Activated naive CD8-positive, alpha-beta T cell treated with anti-CD3 and anti-CD28 coated beads, Interleukin-2, amount 10 ng/mL, durations not matched to agents 7 days and 5 days (primary cell): Measurements from ENCODE around the gene UPF1. TPM values are rescaled to one million over a fixed set of nuclear protein-coding genes. Genes with fewer than 3 reads are reported as not detected.
A peak's percentile ranks its signal among the peaks of the same experiment; 100 is the strongest.

Source experiments
- ATAC-seq: fragments of 150-1000 bp; cut with Tn5 transposase; one replicate; pipeline ENCODE4 v1.10.0; 2021; ENCODE audit warnings: low read depth, moderate library complexity
- POLR2A ChIA-PET: fragments of 350-600 bp; sonication (Branson Sonifier 250); formaldehyde crosslinking; loops from one replicate; lab custom pipeline; 2021; ENCODE audit warnings: antibody characterized with exemption; lab: Charles Lee
- DNase-seq: peaks from one replicate; pipeline ENCODE4 v3.0.0; 2021
- H3K27ac Mint-ChIP-seq: one replicate; pipeline ENCODE4 v1.8.0; 2022; ENCODE audit warnings: mild to moderate bottlenecking, mixed read lengths
- H3K27me3 Mint-ChIP-seq: one replicate; pipeline ENCODE4 v1.8.0; 2022; ENCODE audit warnings: mild to moderate bottlenecking, moderate library complexity, mixed read lengths
- H3K36me3 Mint-ChIP-seq: one replicate; pipeline ENCODE4 v1.8.0; 2021; ENCODE audit warnings: mild to moderate bottlenecking, mixed read lengths
- H3K4me1 Mint-ChIP-seq: one replicate; pipeline ENCODE4 v1.8.0; 2021; ENCODE audit warnings: mixed read lengths
- H3K4me3 Mint-ChIP-seq: one replicate; pipeline ENCODE4 v1.8.0; 2022; ENCODE audit warnings: mild to moderate bottlenecking, moderate library complexity, mixed read lengths
- H3K9me3 Mint-ChIP-seq: one replicate; pipeline ENCODE4 v1.8.0; 2021; ENCODE audit warnings: mixed read lengths
- total RNA-seq, 2 experiments: library from RNA; stranded (reverse); gene quantifications; one replicate each; pipeline ENCODE4 v1.2.3, GENCODE V29; 2021

Gene UPF1
- total RNA-seq, 2 experiments from 2014 or later, result 90.4 to 93.2 TPM

DNA sequence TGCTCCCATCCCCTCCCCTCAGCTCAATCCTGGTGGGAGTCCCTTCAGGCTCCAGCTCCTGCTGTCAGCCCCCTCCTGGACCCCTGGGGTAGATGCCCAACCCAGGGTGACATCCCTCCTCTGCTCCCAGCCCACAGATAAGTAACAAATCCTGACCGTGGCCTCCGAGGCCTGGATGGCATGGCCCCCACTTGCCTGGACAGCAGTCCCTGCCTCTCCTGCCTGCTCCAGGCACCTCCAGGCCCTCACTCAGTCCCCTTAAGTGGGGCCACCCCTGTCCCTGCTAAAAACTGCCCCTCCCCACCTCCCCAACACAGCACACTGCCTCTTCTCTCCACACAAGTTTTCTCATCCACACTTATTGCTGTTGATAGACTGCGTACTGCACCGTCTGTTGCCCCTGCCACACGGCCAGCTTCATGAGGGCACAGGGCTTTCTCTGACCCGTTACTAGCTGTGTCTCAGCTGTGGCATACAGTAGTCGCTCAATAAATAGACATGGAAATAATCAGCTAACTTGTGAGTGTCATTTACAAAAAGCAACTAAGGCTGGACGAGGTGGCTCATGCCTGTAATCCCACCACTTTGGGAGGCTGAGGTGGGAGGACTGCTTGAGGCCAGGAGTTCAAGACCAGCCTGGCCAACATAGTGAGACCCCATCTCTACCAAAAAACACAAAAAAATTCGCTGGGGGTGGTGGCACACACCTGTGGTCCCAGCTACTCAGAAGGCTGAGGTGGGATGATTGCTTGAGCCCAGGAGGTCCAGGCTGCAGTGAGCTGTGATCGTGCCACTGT, 58.4 kb downstream of the UPF1 start:
- Mint-ChIP-seq H3K4me3 (no peak overlapping the region), H3K36me3 (no peaks in the 10 kb centered on the region), H3K9me3 (no peaks in the 10 kb centered on the region), H3K27me3 (peaks cover 18% of the 10 kb centered on the region), H3K27ac (no peak overlapping the region), H3K4me1 (no peaks in the 10 kb centered on the region)
- DNase-seq, result no peak
- POLR2A ChIA-PET, result interaction anchor here (0.5 to 1.0 kb wide), 2 partner anchors 56 to 338 kb away, joined by 3 to 8 read pairs; no protein-coding TSS in a partner anchor
- ATAC-seq, result no peak

DNA sequence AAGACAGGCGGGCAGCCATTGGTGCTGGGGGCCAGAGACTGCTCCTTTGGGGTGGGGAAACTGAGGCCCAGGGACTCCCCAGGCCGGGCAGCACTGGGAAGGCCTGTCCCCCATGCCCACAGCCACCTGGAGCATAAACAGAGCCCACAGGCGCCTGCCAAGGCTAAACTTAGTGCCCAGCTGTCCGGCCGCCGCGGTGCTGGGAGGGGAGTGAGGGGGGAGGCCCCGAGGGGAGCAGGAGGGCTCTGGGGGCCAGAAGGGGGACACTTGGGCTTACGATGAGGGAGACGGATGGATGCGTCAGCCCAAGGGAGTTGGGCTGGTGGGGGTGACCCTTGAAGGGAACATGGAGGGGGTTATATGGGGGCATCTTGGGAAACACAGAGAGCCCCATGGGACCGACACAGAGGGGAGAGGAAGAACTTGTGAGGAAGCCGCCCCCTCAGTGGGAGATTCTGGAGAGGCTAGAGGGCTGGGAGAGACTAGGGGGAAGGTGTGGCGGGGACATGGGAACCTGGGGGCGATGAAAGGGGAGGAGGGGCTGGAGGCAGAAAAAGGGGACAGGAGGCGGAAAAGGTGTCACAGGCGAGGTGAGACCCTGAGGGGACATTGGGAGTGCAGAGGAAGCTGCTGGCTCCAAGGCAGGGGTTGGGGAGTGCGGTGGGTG, 62.0 kb downstream of the UPF1 start:
- H3K36me3 Mint-ChIP-seq, result peaks cover 2% of the 10 kb centered on the region
- no peak overlapping the region for H3K27ac Mint-ChIP-seq
- POLR2A ChIA-PET, result no interaction called here
- H3K4me1 Mint-ChIP-seq, result peaks cover 6% of the 10 kb centered on the region
- peaks cover 37% of the 10 kb centered on the region for H3K27me3 Mint-ChIP-seq
- ATAC-seq (no peak), DNase-seq (no peak)
- H3K9me3 Mint-ChIP-seq, result no peaks in the 10 kb centered on the region
- H3K4me3 Mint-ChIP-seq, result no peak overlapping the region

DNA sequence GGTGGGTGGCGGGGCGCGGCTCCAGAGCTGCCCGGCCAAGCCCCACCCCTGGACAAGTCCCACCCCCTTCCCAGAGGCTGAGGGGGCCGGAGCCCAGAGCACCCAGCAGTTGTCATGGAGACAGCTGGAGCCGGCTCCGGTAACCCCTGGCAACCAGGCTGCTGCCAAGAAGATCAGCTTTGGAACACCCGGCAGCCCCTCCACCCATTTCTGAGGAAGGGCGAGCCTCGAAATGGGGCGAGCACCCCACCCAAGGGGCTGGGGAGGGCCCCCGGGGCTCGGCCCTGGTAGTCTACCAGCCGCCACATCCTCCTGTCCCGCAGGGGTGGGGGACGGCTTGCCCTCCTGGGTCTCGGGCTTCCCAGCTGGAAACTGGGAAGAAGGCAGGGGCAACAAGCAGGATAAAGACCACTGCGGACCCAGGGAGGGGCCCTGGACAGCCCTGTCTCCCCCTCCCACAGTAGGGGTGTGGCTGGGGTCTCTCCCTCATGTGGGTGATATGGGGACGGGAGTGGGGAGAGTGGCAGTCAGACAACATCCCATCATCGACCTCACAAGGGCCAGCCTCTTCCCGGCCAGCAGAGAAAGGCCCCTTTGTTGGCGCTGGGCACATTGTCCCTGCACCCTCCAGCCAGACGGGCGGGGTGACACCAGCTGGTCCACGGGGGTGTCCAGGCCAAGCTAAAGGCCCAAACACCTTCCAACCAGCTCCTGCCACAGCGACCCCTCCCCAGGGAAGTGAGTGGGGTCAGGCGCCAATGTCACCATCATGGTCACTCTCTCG, 62.7 kb downstream of the UPF1 start:
- Mint-ChIP-seq H3K9me3 (no peaks in the 10 kb centered on the region), H3K27ac (no peak overlapping the region), H3K4me1 (peaks cover 6% of the 10 kb centered on the region), H3K36me3 (peaks cover 2% of the 10 kb centered on the region), H3K27me3 (peaks cover 37% of the 10 kb centered on the region), H3K4me3 (no peak overlapping the region)
- POLR2A ChIA-PET, result no interaction called here
- DNase-seq, result no peak
- no peak for ATAC-seq

DNA sequence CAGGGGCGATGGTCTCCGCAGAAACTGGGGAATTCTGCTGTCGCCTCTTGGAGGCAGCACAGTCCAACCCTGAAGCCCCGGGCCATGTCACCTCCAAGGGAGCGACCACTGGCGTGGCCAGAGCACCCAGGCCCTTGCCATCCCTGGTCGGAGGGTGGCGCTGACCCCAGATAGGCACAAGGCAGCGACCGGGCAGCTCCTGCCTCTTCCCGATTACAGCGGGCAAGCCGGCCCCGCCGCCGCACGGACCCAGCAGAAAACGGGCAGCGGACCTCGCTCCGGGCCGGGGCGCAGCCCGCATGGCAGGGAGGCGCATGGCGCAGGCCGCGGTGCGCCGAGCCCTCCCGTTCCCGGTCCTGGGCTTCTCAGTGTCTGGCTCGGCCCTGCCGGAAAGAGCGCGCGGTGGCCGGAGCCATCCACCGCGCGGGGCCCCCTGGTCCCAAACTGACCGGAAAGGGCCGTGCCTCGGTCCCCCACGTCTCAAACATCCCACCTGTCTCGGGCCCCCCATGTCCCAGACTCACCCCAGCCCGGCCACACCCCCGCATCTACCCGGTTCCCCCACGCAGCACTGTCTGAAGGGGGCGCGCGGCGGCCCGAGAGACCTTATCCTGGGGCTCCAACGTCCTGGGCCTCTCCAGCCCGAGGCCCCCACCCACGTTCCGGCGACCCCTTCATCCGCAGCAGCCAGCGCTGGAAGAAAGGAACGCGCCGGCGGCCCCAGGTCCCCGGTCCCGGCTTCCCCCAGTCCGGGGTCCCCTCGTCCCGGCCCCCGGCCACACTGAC, 63.5 kb downstream of the UPF1 start:
- no peak for ATAC-seq
- peaks cover 6% of the 10 kb centered on the region for H3K4me1 Mint-ChIP-seq

DNA sequence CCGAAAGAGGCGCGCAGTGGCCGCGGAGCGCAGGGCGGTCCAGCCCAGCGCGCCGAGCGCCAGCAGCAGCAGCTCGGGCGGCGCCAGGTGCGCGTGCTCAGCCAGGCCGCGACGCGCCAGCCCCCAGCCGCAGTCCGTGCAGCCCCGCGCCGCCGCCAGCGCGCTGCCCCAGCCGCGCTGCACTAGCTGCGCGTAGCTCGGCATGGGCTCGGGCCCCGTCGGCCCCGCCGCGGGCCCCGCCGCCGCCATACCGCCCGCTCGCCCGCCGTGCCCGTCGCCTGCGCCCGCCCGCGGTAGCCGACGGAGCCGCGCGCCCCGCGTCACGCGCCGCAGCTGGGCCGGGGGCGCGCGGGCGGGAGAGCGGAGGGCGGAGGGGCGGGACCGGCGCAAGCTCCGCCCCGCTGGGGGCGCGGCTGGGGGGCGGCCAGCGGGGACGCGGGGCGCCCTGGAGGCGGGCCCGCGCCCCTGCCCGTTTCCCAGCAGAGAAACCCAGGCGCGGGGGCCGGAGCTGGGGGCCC, 64.1 kb downstream of the UPF1 start, which contains the start of gene CERS1:
CERS1 (minus strand) TSS at position 335 of the 518 bp plus-strand sequence; CDS start at position 249, 86 bp downstream.
- H3K4me3 Mint-ChIP-seq, result peak within 1 kb of the TSS; percentile 74
- no peaks in the 10 kb centered on the region for H3K9me3 Mint-ChIP-seq
- DNase-seq (no peak), ATAC-seq (no peak)
- peaks cover 2% of the 10 kb centered on the region for H3K36me3 Mint-ChIP-seq
- H3K27ac Mint-ChIP-seq, result no peak within 1 kb of the TSS
- peaks cover 6% of the 10 kb centered on the region for H3K4me1 Mint-ChIP-seq
- H3K27me3 Mint-ChIP-seq, result peaks cover 37% of the 10 kb centered on the region
- POLR2A ChIA-PET, result no interaction called here

More for the DNA sequence above, 63.5 kb downstream of the UPF1 start:
- H3K27ac Mint-ChIP-seq, result no peak overlapping the region
- peaks cover 2% of the 10 kb centered on the region for H3K36me3 Mint-ChIP-seq
- H3K27me3 Mint-ChIP-seq, result peaks cover 37% of the 10 kb centered on the region
- POLR2A ChIA-PET, result no interaction called here
- H3K4me3 Mint-ChIP-seq, result peak overlapping the region; percentile 35
- DNase-seq, result no peak
- no peaks in the 10 kb centered on the region for H3K9me3 Mint-ChIP-seq

DNA sequence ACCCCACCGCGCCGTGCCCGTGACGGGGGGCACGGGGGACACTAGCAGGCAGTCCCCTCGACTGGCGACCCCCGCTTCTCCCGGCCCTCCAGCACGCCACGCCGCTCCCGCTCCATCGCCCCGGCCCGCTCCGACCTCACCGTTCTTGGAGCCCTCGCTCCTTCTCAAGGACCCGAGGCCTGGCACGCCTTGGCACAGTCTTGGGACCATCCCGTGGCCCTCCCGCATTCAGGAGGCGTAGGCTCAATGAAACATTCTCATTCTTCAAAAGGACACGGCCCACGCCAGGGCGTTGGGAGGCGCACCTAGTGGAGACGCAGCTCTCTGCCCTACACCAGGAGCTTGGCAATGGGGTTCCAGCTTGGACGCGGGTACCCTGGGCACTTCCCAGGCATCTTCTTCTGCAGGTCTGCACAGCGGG, 64.7 kb downstream of the UPF1 start:
- Mint-ChIP-seq H3K27me3 (peaks cover 37% of the 10 kb centered on the region), H3K36me3 (peaks cover 3% of the 10 kb centered on the region), H3K9me3 (no peaks in the 10 kb centered on the region), H3K27ac (no peak overlapping the region), H3K4me3 (peak overlapping the region; percentile 74), H3K4me1 (peaks cover 6% of the 10 kb centered on the region)
- ATAC-seq (no peak), DNase-seq (no peak)
- POLR2A ChIA-PET, result no interaction called here

DNA sequence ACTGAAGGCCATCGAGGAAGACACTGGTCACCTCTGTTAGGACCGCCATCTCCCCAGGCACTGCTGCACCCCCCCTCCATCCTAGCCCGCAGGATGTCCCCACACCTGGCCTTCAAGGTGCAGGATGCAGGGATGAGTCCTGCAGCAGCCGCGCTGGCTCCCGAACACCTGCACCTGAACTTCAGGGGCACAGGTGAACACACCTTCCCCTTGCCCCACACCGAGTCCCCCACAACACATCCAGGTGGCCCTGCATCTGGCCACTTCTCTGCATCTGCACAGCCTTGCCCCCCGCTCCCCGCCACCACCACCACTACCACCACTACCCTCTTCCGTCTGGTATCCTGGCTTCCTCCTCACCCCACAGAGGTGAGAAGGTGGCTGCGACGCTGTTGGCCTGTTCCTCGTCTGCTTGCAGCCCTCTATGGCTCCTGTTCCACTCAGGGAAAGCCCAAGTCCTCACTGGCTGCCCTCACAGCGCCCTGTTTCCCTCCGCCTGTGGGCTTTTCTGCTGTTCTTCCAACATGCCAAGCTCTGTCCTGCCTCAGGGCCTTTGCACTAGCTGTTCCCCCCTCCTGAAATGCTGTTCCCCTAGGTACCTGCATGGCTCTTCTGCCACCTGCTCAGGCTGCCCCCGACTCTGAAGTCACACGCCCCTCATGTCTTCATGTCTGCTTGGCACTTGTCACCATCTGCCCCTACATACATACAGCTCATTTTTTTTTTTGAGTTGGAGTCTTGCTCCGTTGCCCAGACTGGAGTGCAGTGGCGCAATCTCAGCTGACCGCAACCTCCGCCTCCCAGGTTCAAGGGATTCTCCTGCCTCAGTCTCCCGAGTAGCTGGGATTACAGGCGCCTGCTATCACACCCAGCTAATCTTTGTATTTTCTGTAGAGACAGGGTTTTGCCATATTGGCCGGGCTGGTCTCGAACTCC, 65.6 kb downstream of the UPF1 start:
- POLR2A ChIA-PET, result no interaction called here
- DNase-seq (no peak), ATAC-seq (no peak)
- no peak overlapping the region for H3K27ac Mint-ChIP-seq
- peaks cover 6% of the 10 kb centered on the region for H3K36me3 Mint-ChIP-seq
- peaks cover 6% of the 10 kb centered on the region for H3K4me1 Mint-ChIP-seq
- no peaks in the 10 kb centered on the region for H3K9me3 Mint-ChIP-seq
- peak overlapping the region; percentile 7 for H3K4me3 Mint-ChIP-seq
- peaks cover 36% of the 10 kb centered on the region for H3K27me3 Mint-ChIP-seq

DNA sequence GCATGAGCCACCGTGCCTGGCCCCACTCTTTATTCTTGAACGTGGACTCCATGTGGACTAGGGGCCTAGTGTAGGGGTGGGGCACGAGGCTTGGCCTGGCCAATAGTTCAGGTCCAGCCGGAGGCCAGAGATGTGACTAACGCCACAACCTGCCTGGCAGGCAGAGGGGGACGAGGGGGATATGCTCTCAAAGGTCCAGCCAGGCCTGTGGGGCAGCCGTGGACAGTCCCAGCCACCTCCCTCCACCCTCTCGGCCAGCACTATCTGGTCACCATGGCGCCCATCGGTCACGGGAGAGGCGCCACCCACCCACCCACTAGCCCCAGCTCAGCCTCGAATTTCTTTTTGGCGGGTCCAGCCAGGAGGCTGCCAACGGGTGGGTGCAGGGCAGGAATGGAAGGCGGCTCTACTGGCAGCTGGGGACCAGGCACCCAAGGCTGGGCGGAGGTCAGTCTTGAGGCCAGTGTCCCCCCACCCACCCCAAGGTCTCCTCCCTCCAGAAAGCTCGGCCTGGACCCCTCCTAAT, 66.4 kb downstream of the UPF1 start:
- Mint-ChIP-seq H3K4me1 (peaks cover 6% of the 10 kb centered on the region), H3K27ac (no peak overlapping the region), H3K27me3 (peaks cover 30% of the 10 kb centered on the region), H3K9me3 (no peaks in the 10 kb centered on the region), H3K36me3 (peaks cover 6% of the 10 kb centered on the region), H3K4me3 (no peak overlapping the region)
- DNase-seq (no peak), ATAC-seq (no peak)
- POLR2A ChIA-PET, result interaction anchor here (0.6 kb wide), 1 partner anchor 14 kb away, joined by 6 read pairs; no protein-coding TSS in a partner anchor

DNA sequence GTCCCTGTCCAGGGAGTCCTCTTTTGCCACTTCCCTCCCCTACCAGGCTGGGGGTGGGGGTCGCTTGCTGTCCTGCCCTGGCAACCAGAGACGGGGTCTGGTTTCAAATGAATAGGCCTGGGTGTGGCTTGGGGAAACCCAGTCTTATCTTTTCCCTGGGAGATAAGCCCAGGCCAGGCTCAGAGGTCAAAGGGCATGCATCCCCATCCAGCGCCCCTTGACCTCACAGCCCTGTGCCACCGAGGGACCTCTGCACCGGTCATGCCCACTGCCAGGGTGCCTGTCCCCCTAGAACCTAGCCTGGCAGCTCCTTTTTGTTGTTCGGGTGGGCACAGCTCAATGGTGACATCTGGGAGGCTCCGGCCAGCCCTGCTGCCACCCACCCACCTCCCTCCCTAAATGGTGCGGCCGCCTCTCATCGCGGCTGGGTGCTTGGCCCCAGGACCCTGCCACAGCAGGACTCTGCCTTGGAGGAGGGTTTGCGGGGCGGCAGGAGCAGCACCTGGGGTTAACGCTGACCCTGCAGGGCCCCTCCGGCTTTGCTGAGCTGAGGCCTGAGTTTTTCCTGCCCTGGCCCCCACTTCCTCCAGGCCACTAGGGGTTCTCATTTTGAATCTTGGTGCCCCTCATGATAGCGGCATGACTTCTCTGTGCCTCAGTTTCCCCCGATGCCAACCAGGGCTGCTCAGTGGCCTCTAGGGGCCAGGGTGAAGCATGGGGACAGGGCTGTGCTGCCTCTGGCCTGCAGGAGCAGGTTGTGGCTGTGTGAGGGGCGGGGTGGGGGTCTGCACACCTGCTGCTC, 67.0 kb downstream of the UPF1 start:
- POLR2A ChIA-PET, result interaction anchor here (0.6 kb wide), 1 partner anchor 13 kb away, joined by 6 read pairs; no protein-coding TSS in a partner anchor
- Mint-ChIP-seq H3K4me1 (peaks cover 6% of the 10 kb centered on the region), H3K27me3 (peaks cover 24% of the 10 kb centered on the region), H3K4me3 (no peak overlapping the region), H3K36me3 (peaks cover 6% of the 10 kb centered on the region), H3K27ac (no peak overlapping the region), H3K9me3 (no peaks in the 10 kb centered on the region)
- no peak for ATAC-seq
- DNase-seq, result no peak

DNA sequence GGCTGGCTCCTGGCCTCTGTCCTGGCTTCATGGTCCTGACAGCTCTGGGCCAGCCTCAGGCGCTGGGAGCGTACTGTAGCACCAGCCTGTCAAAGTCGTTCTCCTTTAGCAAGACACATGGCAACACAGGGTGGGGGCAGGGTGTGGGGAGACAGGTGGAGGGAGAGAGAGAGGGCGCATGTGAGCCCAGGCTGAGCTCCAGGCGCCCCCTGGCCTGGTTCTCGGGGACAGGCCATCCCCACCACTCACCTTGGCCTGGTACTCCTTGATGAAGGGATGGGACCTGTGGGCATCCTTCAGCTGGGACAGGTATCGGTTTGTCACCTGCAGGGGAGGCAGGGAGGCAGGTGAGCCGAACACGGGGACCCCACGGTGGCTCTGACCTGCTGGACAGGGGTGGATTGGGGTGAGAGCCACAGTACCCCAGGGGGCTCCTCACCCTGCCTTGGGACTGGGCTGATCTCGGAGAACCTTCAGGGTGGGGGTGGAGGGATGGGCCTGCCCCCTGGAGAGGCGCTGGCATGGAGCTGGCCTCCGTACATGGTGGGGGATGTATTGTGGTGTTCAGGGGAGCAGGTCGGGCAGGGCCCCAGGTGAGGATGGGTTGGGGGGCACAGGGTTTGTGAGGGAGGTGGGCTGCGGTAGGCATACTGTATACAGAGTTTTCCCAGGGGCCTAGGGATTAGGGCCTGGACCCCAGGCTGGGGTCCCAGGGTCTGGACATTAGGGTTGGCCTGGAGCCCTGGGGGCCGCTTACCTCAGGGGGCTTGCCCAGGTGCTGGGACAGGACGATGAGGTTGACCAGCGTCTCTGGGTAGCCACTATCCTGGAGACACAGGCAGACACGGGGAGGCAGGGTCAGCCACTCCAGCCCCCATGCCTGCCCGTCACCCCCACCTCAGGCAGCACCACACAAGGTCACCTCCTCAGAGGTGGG, 68.1 kb downstream of the UPF1 start:
- H3K4me1 Mint-ChIP-seq, result peaks cover 6% of the 10 kb centered on the region
- ATAC-seq (no peak), DNase-seq (no peak)
- no peak overlapping the region for H3K4me3 Mint-ChIP-seq
- no peak overlapping the region for H3K27ac Mint-ChIP-seq
- peaks cover 6% of the 10 kb centered on the region for H3K36me3 Mint-ChIP-seq
- POLR2A ChIA-PET, result no interaction called here
- H3K9me3 Mint-ChIP-seq, result no peaks in the 10 kb centered on the region
- H3K27me3 Mint-ChIP-seq, result peaks cover 19% of the 10 kb centered on the region
